Fibroblast of the aortic adventitia (primary cell): ENCODE measurements around the gene ENOPH1. TPM values are rescaled to one million over a fixed set of nuclear protein-coding genes. Genes with fewer than 3 reads are reported as not detected.

ENCODE experiments used
- DNase-seq: peaks from one replicate; pipeline ENCODE4 v3.0.0-alpha.2; 2010; ENCODE audit warnings: low read depth
- H3K4me3 ChIP-seq: 2 replicates; pipeline ENCODE4 v1.5.1; 2011; ENCODE audit warnings: low read depth, mild to moderate bottlenecking, control low read depth, low read length, moderate library complexity
- CTCF ChIP-seq: IDR thresholded peaks from 2 replicates; pipeline ENCODE4 v1.5.1; 2011; ENCODE audit warnings: mild to moderate bottlenecking, low read length, control low read depth, inconsistent platforms; ENCODE audit not compliant: insufficient read depth
- total RNA-seq: library from RNA; depleted of rRNA; stranded (reverse); fragments of >200 nt; gene quantifications from 2 replicates; pipeline ENCODE4 v1.2.3, GENCODE V29; 2012; ENCODE audit warnings: low replicate concordance

ENOPH1 gene
- total RNA-seq, 1 donor, result 42.2 TPM

GRCh38 chr4:82433791-82434190 is 3.4 kb downstream of the ENOPH1 start:
- no peak overlapping the region for H3K4me3 ChIP-seq
- DNase-seq, result no peak
- TF ChIP-seq CTCF, result no peak

GRCh38 chr4:82434949-82435348 is 4.6 kb downstream of the ENOPH1 start:
- no peak overlapping the region for H3K4me3 ChIP-seq
- DNase-seq, result no peak
- TF ChIP-seq CTCF, result no peak

- DNase-seq, result no peak
- H3K4me3 ChIP-seq, result no peak overlapping the region
- TF ChIP-seq CTCF, result no peak
These were observed 5.7 kb downstream of the ENOPH1 start for GRCh38 chr4:82436130-82436529.

- H3K4me3 ChIP-seq, result no peak overlapping the region
- DNase-seq, result no peak
- no peak for TF ChIP-seq CTCF
These were observed 6.4 kb downstream of the ENOPH1 start for GRCh38 chr4:82436780-82437179.

- peak; percentile 49 for DNase-seq
- TF ChIP-seq CTCF, result no peak
- H3K4me3 ChIP-seq, result no peak overlapping the region
These were observed 7.1 kb downstream of the ENOPH1 start for GRCh38 chr4:82437285-82438005.

- DNase-seq, result no peak
- no peak overlapping the region for H3K4me3 ChIP-seq
- TF ChIP-seq CTCF, result no peak
These were observed 8.7 kb downstream of the ENOPH1 start for GRCh38 chr4:82439088-82439487.

GRCh38 chr4:82447886-82448285 is 17.5 kb downstream of the ENOPH1 start:
- no peak overlapping the region for H3K4me3 ChIP-seq
- no peak for DNase-seq
- no peak for TF ChIP-seq CTCF
